Measurements from ENCODE around the gene ABCD2. TPM values are rescaled to one million over a fixed set of nuclear protein-coding genes. Genes with fewer than 3 reads are reported as not detected.
A peak's percentile ranks its signal among the peaks of the same experiment; 100 is the strongest.
"Not testable (repeated sequence)": the region's sequence is repeated elsewhere in the genome, so short reads cannot be mapped to it uniquely, and the experiment has no call there.

ABCD2 gene
- total RNA-seq, 2 experiments from 2014 or later: 2.1 to 2.3 TPM

DNA sequence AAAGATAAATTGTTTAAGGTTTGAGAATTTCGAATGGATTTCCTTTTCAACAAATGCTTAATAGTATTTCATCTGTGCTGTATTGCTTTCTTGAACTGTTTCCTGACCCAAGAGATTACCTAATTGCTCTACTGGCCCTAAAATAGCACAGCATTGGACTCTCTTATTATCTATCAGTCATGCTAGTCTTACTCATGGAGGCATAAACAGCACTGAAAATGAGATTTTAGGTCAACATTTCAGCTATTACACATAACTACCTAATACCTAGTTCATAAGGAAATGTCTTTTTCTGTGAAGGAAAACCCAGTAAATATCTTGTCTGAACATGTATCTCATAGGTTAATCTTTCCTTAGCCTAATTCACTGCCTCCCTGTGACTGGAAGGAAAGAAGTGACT lies 4.3 kb upstream of the ABCD2 start:
- H3K4me1 Mint-ChIP-seq: peaks cover 62% of the 10 kb centered on the region
- H3K36me3 Mint-ChIP-seq (ENCODE audit: low read depth): no peaks in the 10 kb centered on the region
- DNase-seq: no peak
- H3K9me3 Mint-ChIP-seq (ENCODE audit: low read depth): no peaks in the 10 kb centered on the region
- POLR2A ChIA-PET: no interaction called here
- no peaks in the 10 kb centered on the region for H3K27me3 Mint-ChIP-seq
- intact Hi-C loops (cut with DNase I, micrococcal nuclease): loop anchor here (5.0 to 10.0 kb wide), 2 partner anchors 483 to 719 kb away; partner anchors contain the start of genes CPNE8 (in 1 of the 2) and SLC2A13 (in 1 of the 2)
- H3K27ac Mint-ChIP-seq: no peak overlapping the region
- ATAC-seq: no peak
- CTCF ChIA-PET: no interaction called here
- no peak overlapping the region for H3K4me3 Mint-ChIP-seq

- not testable (repeated sequence) for H3K9me3 Mint-ChIP-seq (ENCODE audit: low read depth)
- CTCF ChIA-PET: interaction anchor here (1.9 kb wide), 1 partner anchor 10 kb away, joined by 6 read pairs; no protein-coding TSS in a partner anchor
These were observed 3.6 kb upstream of the ABCD2 start for GRCh38 chr12:39623160-39623559.

DNA sequence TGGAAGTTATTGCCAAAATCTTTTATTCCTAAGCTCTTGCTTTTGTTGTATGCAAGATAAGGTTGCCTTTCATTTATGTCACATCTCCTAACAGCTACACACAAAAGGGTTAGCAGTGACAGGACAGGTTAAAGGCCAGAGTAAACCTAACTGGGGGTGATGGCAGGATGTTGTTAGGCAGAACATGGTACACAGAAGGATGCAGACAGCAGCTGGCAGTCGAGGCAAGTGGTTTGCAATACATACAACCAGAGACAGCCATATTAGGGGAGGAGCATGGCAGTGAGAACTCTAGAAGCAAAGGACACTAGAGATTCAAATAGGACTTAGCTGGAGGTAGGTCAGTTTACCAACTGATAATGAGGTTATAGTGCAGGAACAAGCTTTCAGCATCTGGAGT lies 2.7 kb upstream of the ABCD2 start:
- POLR2A ChIA-PET: no interaction called here
- no peaks in the 10 kb centered on the region for H3K36me3 Mint-ChIP-seq (ENCODE audit: low read depth)
- H3K27ac Mint-ChIP-seq: peak overlapping the region; percentile 93
- H3K4me3 Mint-ChIP-seq: no peak overlapping the region
- CTCF ChIA-PET: interaction anchor here (0.9 to 1.9 kb wide), 5 partner anchors 9 to 69 kb away, joined by 3 to 6 read pairs (median 5); no protein-coding TSS in a partner anchor
- intact Hi-C loops (cut with DNase I, micrococcal nuclease): loop anchor here (5.0 to 10.0 kb wide), 2 partner anchors 485 to 718 kb away; partner anchors contain the start of genes CPNE8 (in 1 of the 2) and SLC2A13 (in 1 of the 2)
- H3K27me3 Mint-ChIP-seq: no peaks in the 10 kb centered on the region
- peaks cover 57% of the 10 kb centered on the region for H3K4me1 Mint-ChIP-seq
- no peaks in the 10 kb centered on the region for H3K9me3 Mint-ChIP-seq (ENCODE audit: low read depth)
- DNase-seq (peak; percentile 30), ATAC-seq (no peak)

More at GRCh38 chr12:39623160-39623559, 3.6 kb upstream of the ABCD2 start:
- DNase-seq; H3K27me3 Mint-ChIP-seq; H3K4me3 Mint-ChIP-seq; POLR2A ChIA-PET; ATAC-seq; H3K36me3 Mint-ChIP-seq (ENCODE audit: low read depth): not testable (repeated sequence)
- peaks cover 62% of the 10 kb centered on the region for H3K4me1 Mint-ChIP-seq
- intact Hi-C loops (cut with DNase I, micrococcal nuclease): loop anchor here (5.0 to 10.0 kb wide), 2 partner anchors 484 to 718 kb away; partner anchors contain the start of genes CPNE8 (in 1 of the 2) and SLC2A13 (in 1 of the 2)
- H3K27ac Mint-ChIP-seq: peak overlapping the region; percentile 93

DNA sequence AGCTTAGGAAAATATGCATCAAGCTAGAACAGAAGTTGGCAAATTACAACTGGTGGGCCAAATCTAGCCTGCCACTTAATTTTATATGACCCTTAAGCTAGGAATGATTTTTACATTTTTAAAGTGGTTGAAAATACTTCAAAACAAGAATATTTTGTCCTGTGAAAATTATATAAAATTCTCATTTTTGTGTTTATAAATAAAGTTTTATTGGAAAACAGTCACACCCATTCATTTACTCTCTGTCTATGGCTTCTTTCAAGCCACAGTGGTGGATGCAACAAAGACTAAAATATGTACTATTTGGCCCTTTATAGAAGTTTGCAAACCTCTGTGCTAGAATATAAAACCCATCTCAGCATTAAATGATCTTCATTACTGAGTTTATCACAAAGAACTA lies 2.1 kb upstream of the ABCD2 start:
- intact Hi-C loops (cut with DNase I, micrococcal nuclease): loop anchor here (2.0 to 10.0 kb wide), 5 partner anchors 61 to 717 kb away; partner anchors contain the start of genes SLC2A13 (in 2 of the 2), CPNE8 (in 1 of the 2) and KIF21A (in 1 of the 2)
- no peaks in the 10 kb centered on the region for H3K36me3 Mint-ChIP-seq (ENCODE audit: low read depth)
- no peak for ATAC-seq
- H3K27me3 Mint-ChIP-seq: no peaks in the 10 kb centered on the region
- ChIA-PET POLR2A (interaction anchor here (0.5 to 0.7 kb wide), 3 partner anchors 24 to 336 kb away, joined by 3 read pairs; no protein-coding TSS in a partner anchor), CTCF (interaction anchor here (0.7 to 1.9 kb wide), 5 partner anchors 8 to 70 kb away, joined by 3 to 6 read pairs (median 5); no protein-coding TSS in a partner anchor)
- peaks cover 57% of the 10 kb centered on the region for H3K4me1 Mint-ChIP-seq
- no peaks in the 10 kb centered on the region for H3K9me3 Mint-ChIP-seq (ENCODE audit: low read depth)
- no peak overlapping the region for H3K4me3 Mint-ChIP-seq
- no peak for DNase-seq
- H3K27ac Mint-ChIP-seq: peak overlapping the region; percentile 93

- POLR2A ChIA-PET: interaction anchor here (0.6 to 0.7 kb wide), 3 partner anchors 62 to 335 kb away, joined by 3 read pairs; no protein-coding TSS in a partner anchor
- Mint-ChIP-seq H3K27ac (no peak overlapping the region), H3K4me1 (peaks cover 60% of the 10 kb centered on the region), H3K9me3 (ENCODE audit: low read depth) (no peaks in the 10 kb centered on the region), H3K36me3 (ENCODE audit: low read depth) (no peaks in the 10 kb centered on the region), H3K27me3 (no peaks in the 10 kb centered on the region), H3K4me3 (no peak overlapping the region)
- intact Hi-C loops (cut with DNase I, micrococcal nuclease): loop anchor here (1.0 to 10.0 kb wide), 7 partner anchors 8 to 716 kb away; partner anchors contain the start of genes SLC2A13 (in 2 of the 2), CPNE8 (in 1 of the 2) and KIF21A (in 1 of the 2)
- peak; percentile 68 for ATAC-seq
- CTCF ChIA-PET: interaction anchor here (0.7 to 1.9 kb wide), 6 partner anchors 7 to 70 kb away, joined by 3 to 10 read pairs (median 6); no protein-coding TSS in a partner anchor
- DNase-seq: peak; percentile 74
These were observed 1.4 kb upstream of the ABCD2 start for GRCh38 chr12:39620659-39621658.

- H3K36me3 Mint-ChIP-seq (ENCODE audit: low read depth): peaks cover 1% of the 10 kb centered on the region
- H3K9me3 Mint-ChIP-seq (ENCODE audit: low read depth): no peaks in the 10 kb centered on the region
- peak; percentile 6 for ATAC-seq
- ChIA-PET CTCF (interaction anchor here (0.6 to 1.7 kb wide), 9 partner anchors 9 to 700 kb away, joined by 3 to 10 read pairs (median 6); no protein-coding TSS in a partner anchor), POLR2A (interaction anchor here (0.7 to 1.2 kb wide), 3 partner anchors 14 to 176 kb away, joined by 3 to 8 read pairs (median 3); partner anchors contain the start of gene KIF21A)
- H3K27ac Mint-ChIP-seq: no peak overlapping the region
- DNase-seq: peak; percentile 41
- H3K27me3 Mint-ChIP-seq: no peaks in the 10 kb centered on the region
- peaks cover 56% of the 10 kb centered on the region for H3K4me1 Mint-ChIP-seq
- intact Hi-C loops (cut with DNase I, micrococcal nuclease): loop anchor here in 1 of 2 experiments (1.0 kb wide), 1 partner anchor 176 kb away; the partner anchor contains the start of gene KIF21A
- H3K4me3 Mint-ChIP-seq: no peak overlapping the region
These were observed 315 bp downstream of the ABCD2 start for GRCh38 chr12:39619316-39619659.

GRCh38 chr12:39618701-39619100 lies 902 bp downstream of the ABCD2 start:
- ATAC-seq: no peak
- Mint-ChIP-seq H3K9me3 (ENCODE audit: low read depth) (no peaks in the 10 kb centered on the region), H3K27ac (no peak overlapping the region), H3K4me1 (peaks cover 58% of the 10 kb centered on the region), H3K4me3 (no peak overlapping the region), H3K36me3 (ENCODE audit: low read depth) (peaks cover 4% of the 10 kb centered on the region), H3K27me3 (no peaks in the 10 kb centered on the region)
- intact Hi-C loops (cut with DNase I, micrococcal nuclease): loop anchor here in 1 of 2 experiments (1.0 kb wide), 1 partner anchor 175 kb away; the partner anchor contains the start of gene KIF21A
- ChIA-PET POLR2A (no interaction called here), CTCF (interaction anchor here (0.7 to 1.7 kb wide), 4 partner anchors 12 to 699 kb away, joined by 3 to 10 read pairs (median 6); no protein-coding TSS in a partner anchor)
- no peak for DNase-seq

DNA sequence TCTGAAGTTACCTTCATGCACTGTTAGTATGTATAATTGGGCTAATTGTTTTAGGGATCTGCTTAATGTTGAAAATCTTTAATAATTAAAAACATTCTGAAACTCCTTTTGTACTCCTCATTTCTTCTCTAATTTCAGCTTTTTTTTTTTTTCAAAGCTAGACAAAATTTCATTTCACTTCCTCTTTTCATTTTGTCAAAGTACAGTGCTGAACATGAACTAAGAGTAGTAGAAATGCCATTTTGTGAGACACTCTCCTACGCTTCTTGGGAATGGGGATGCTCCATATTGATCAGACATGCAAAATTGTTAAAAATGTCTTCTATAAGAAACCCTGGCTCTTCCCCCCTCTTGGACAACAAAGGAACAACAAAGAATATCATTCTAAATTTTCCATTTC lies 1.7 kb downstream of the ABCD2 start:
- DNase-seq: no peak
- ATAC-seq: no peak
- ChIA-PET CTCF (interaction anchor here (0.8 kb wide), 1 partner anchor 57 kb away, joined by 3 read pairs; no protein-coding TSS in a partner anchor), POLR2A (no interaction called here)
- Mint-ChIP-seq H3K27me3 (no peaks in the 10 kb centered on the region), H3K36me3 (ENCODE audit: low read depth) (peaks cover 4% of the 10 kb centered on the region), H3K27ac (peak overlapping the region; percentile 80), H3K4me3 (no peak overlapping the region), H3K9me3 (ENCODE audit: low read depth) (no peaks in the 10 kb centered on the region), H3K4me1 (peaks cover 55% of the 10 kb centered on the region)
- intact Hi-C loops (cut with DNase I, micrococcal nuclease): no loop called here

DNA sequence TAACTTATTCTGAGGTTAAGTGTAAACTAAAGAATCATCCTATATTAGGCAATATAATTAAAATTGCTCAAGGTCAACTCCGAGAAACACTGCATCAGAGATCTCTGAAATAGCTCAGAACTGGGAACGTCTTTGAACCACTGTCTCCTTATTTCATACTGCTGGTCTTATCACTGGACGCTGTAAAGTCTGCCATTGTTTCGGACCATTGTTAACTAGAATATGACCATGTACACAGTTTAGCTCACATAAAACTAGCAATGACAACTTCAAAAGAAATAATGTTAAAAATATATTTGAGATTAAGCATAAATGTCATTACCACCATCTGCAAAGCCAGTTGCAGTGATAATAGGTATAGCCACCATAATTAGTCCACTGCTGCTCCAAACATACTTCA lies 2.9 kb downstream of the ABCD2 start:
- ChIA-PET POLR2A (no interaction called here), CTCF (interaction anchor here (0.6 to 0.9 kb wide), 3 partner anchors 10 to 249 kb away, joined by 3 to 4 read pairs (median 3); no protein-coding TSS in a partner anchor)
- intact Hi-C loops (cut with DNase I, micrococcal nuclease): no loop called here
- ATAC-seq: no peak
- Mint-ChIP-seq H3K27ac (no peak overlapping the region), H3K9me3 (ENCODE audit: low read depth) (no peaks in the 10 kb centered on the region), H3K36me3 (ENCODE audit: low read depth) (peaks cover 4% of the 10 kb centered on the region), H3K4me1 (peaks cover 51% of the 10 kb centered on the region), H3K27me3 (no peaks in the 10 kb centered on the region), H3K4me3 (peak overlapping the region; percentile 57)
- DNase-seq: no peak

DNA sequence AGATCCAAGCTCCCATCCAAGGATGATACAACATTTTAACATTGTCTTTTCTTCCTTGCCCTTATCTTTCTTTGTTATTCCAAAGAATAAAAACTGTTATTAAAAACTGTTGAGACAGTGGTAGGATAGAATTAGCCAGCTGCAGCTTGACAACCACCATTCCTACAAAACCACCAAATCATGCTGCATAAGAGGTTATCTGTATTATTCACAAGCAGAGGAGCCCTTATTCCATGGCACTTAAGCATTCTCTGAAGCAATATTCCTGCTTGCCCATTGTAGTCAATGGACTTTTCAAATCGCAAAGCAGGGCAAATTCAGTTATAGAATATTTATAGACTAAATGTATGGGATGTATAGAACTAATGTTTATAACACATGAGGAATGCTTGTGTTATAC lies 3.4 kb downstream of the ABCD2 start:
- Mint-ChIP-seq H3K36me3 (ENCODE audit: low read depth) (peaks cover 4% of the 10 kb centered on the region), H3K27me3 (no peaks in the 10 kb centered on the region), H3K4me1 (peaks cover 53% of the 10 kb centered on the region), H3K9me3 (ENCODE audit: low read depth) (no peaks in the 10 kb centered on the region), H3K27ac (no peak overlapping the region), H3K4me3 (peak overlapping the region; percentile 57)
- ATAC-seq: no peak
- POLR2A ChIA-PET: no interaction called here
- DNase-seq: no peak
- intact Hi-C loops (cut with DNase I, micrococcal nuclease): no loop called here
- CTCF ChIA-PET: interaction anchor here (0.6 to 0.9 kb wide), 3 partner anchors 10 to 249 kb away, joined by 3 to 4 read pairs (median 3); no protein-coding TSS in a partner anchor

- ChIA-PET POLR2A (no interaction called here), CTCF (interaction anchor here (0.9 to 1.4 kb wide), 4 partner anchors 8 to 23 kb away, joined by 3 to 6 read pairs (median 4); no protein-coding TSS in a partner anchor)
- DNase-seq (no peak), ATAC-seq (no peak)
- Mint-ChIP-seq H3K9me3 (ENCODE audit: low read depth) (no peaks in the 10 kb centered on the region), H3K36me3 (ENCODE audit: low read depth) (peaks cover 4% of the 10 kb centered on the region), H3K4me3 (peak overlapping the region; percentile 0), H3K4me1 (peaks cover 40% of the 10 kb centered on the region), H3K27ac (peak overlapping the region; percentile 68), H3K27me3 (no peaks in the 10 kb centered on the region)
- intact Hi-C loops (cut with DNase I, micrococcal nuclease): no loop called here
These were observed 6.1 kb downstream of the ABCD2 start for GRCh38 chr12:39613525-39613924.
